ENCODE results near the gene GTF2A2.
"Not testable (repeated sequence)": the region's sequence is repeated elsewhere in the genome, so short reads cannot be mapped to it uniquely, and the experiment has no call there.

GTF2A2 gene

GRCh38 chr15:59668556-59668955 is 11.2 kb upstream of the GTF2A2 start:
- DNase-seq: no peak

GRCh38 chr15:59662260-59662659 is 4.9 kb upstream of the GTF2A2 start:
- no peak for DNase-seq

- no peak for DNase-seq
Measured at GRCh38 chr15:59659366-59659765, 2.1 kb upstream of the GTF2A2 start.

- no peak for DNase-seq
Measured at GRCh38 chr15:59657635-59658125, 365 bp upstream of the GTF2A2 start.

- no peak for DNase-seq
Measured at GRCh38 chr15:59654046-59654445, 3.3 kb downstream of the GTF2A2 start.

GRCh38 chr15:59649603-59650002 is 7.7 kb downstream of the GTF2A2 start:
- no peak for DNase-seq

GRCh38 chr15:59647085-59647484 is 10.2 kb downstream of the GTF2A2 start:
- DNase-seq: no peak

GRCh38 chr15:59646277-59646676 is 11.0 kb downstream of the GTF2A2 start:
- no peak for DNase-seq

- DNase-seq: not testable (repeated sequence)
Measured at GRCh38 chr15:59645812-59646211, 11.5 kb downstream of the GTF2A2 start.

- DNase-seq: no peak
Measured at GRCh38 chr15:59644756-59645155, 12.6 kb downstream of the GTF2A2 start.

GRCh38 chr15:59642351-59642750 is 15.0 kb downstream of the GTF2A2 start:
- DNase-seq: no peak

GRCh38 chr15:59637507-59637906 is 19.8 kb downstream of the GTF2A2 start:
- DNase-seq: not testable (repeated sequence)

GRCh38 chr15:59636184-59636583 is 21.1 kb downstream of the GTF2A2 start:
- DNase-seq: no peak

- DNase-seq: no peak
Measured at GRCh38 chr15:59632714-59633113, 24.6 kb downstream of the GTF2A2 start.

- peak; percentile 6 for DNase-seq
Measured at GRCh38 chr15:59622289-59622688, 35.0 kb downstream of the GTF2A2 start.

- no peak for DNase-seq
Measured at GRCh38 chr15:59618406-59618805, 38.9 kb downstream of the GTF2A2 start.

GRCh38 chr15:59616379-59616778 is 40.9 kb downstream of the GTF2A2 start:
- no peak for DNase-seq

- DNase-seq: no peak
Measured at GRCh38 chr15:59615661-59616060, 41.7 kb downstream of the GTF2A2 start.

- DNase-seq: no peak
Measured at GRCh38 chr15:59614153-59614552, 43.2 kb downstream of the GTF2A2 start.

GRCh38 chr15:59611276-59612260 is 45.7 kb downstream of the GTF2A2 start, which contains the start of gene GCNT3:
Gene GCNT3, plus strand, starts transcription at chr15:59611783. Its CDS starts 6,456 bp downstream, at chr15:59618239.
- no peak for DNase-seq

GRCh38 chr15:59609730-59610712 is 47.3 kb downstream of the GTF2A2 start:
- DNase-seq: no peak

GRCh38 chr15:59605994-59606393 is 51.3 kb downstream of the GTF2A2 start:
- no peak for DNase-seq

GRCh38 chr15:59598461-59598860 is 58.9 kb downstream of the GTF2A2 start:
- no peak for DNase-seq

Data from activated gamma-delta T cell treated with Interleukin-2 at 50 U/mL for 16 hours (primary cell).